ENCODE data around the gene COL4A3. TPM values are rescaled to one million over a fixed set of nuclear protein-coding genes. Genes with fewer than 3 reads are reported as not detected.

COL4A3 gene
- polyA plus RNA-seq, result under 1 TPM; 0.24 to 0.78 (median 0.56) TPM

GRCh38 chr2:227163998-227164762, at the start of gene COL4A3, which contains the start of gene COL4A4:
Gene COL4A3, plus strand, starts transcription at chr2:227164624. Its CDS starts 103 bp downstream, at chr2:227164727.
Gene COL4A4, minus strand, starts transcription at chr2:227164205. Its CDS starts 16,722 bp downstream, at chr2:227147483.
- no peak within 1 kb of the TSS for H3K27ac ChIP-seq (ENCODE audit: low read depth, low read length)
- WGBS, 3 donors, result 0 to 1% (median 1%) methylated on average over 57 to 77 of the region's 77 CpGs

GRCh38 chr2:227115761-227116160, 48.7 kb upstream of the COL4A3 start:
- 75 to 78% (median 78%) methylated on average over 5 of the region's 5 CpGs for WGBS, 3 donors

GRCh38 chr2:227117027-227117426, 47.4 kb upstream of the COL4A3 start:
- 80 to 91% (median 86%) methylated on average over 1 of the region's 1 CpG for WGBS, 3 donors
- H3K27ac ChIP-seq (ENCODE audit: low read depth, low read length), result no peak overlapping the region

More at GRCh38 chr2:227115761-227116160, 48.7 kb upstream of the COL4A3 start:
- no peak overlapping the region for H3K27ac ChIP-seq (ENCODE audit: low read depth, low read length)

GRCh38 chr2:227117852-227118251, 46.6 kb upstream of the COL4A3 start:
- 13 to 52% (median 14%) methylated on average over 3 of the region's 3 CpGs for WGBS, 3 donors
- H3K27ac ChIP-seq (ENCODE audit: low read depth, low read length), result no peak overlapping the region

- H3K27ac ChIP-seq (ENCODE audit: low read depth, low read length), result no peak overlapping the region
Measured at GRCh38 chr2:227118353-227118752, 46.1 kb upstream of the COL4A3 start.

- 79 to 83% (median 82%) methylated on average over 4 of the region's 4 CpGs for WGBS, 3 donors
- H3K27ac ChIP-seq (ENCODE audit: low read depth, low read length), result no peak overlapping the region
Measured at GRCh38 chr2:227123697-227124096, 40.7 kb upstream of the COL4A3 start.

- H3K27ac ChIP-seq (ENCODE audit: low read depth, low read length), result no peak overlapping the region
- 52 to 66% (median 62%) methylated on average over 2 of the region's 2 CpGs for WGBS, 3 donors
Measured at GRCh38 chr2:227124811-227125210, 39.6 kb upstream of the COL4A3 start.

GRCh38 chr2:227125506-227125905, 38.9 kb upstream of the COL4A3 start:
- 66 to 83% (median 70%) methylated on average over 5 of the region's 5 CpGs for WGBS, 3 donors
- H3K27ac ChIP-seq (ENCODE audit: low read depth, low read length), result no peak overlapping the region

GRCh38 chr2:227127201-227127600, 37.2 kb upstream of the COL4A3 start:
- no peak overlapping the region for H3K27ac ChIP-seq (ENCODE audit: low read depth, low read length)
- 47 to 53% (median 50%) methylated on average over 8 of the region's 8 CpGs for WGBS, 3 donors

GRCh38 chr2:227130636-227131035, 33.8 kb upstream of the COL4A3 start:
- no peak overlapping the region for H3K27ac ChIP-seq (ENCODE audit: low read depth, low read length)
- 82 to 88% (median 84%) methylated on average over 8 of the region's 8 CpGs for WGBS, 3 donors

GRCh38 chr2:227132986-227133385, 31.4 kb upstream of the COL4A3 start:
- 68 to 82% (median 69%) methylated on average over 4 of the region's 4 CpGs for WGBS, 3 donors
- no peak overlapping the region for H3K27ac ChIP-seq (ENCODE audit: low read depth, low read length)

- H3K27ac ChIP-seq (ENCODE audit: low read depth, low read length), result no peak overlapping the region
- WGBS, 3 donors, result 76 to 88% (median 80%) methylated on average over 5 of the region's 5 CpGs
Measured at GRCh38 chr2:227134591-227134990, 29.8 kb upstream of the COL4A3 start.

- H3K27ac ChIP-seq (ENCODE audit: low read depth, low read length), result no peak overlapping the region
- WGBS, 3 donors, result 89 to 92% (median 91%) methylated on average over 4 of the region's 4 CpGs
Measured at GRCh38 chr2:227141301-227141700, 23.1 kb upstream of the COL4A3 start.

- 33 to 76% (median 47%) methylated on average over 1 of the region's 1 CpG for WGBS, 3 donors
- no peak overlapping the region for H3K27ac ChIP-seq (ENCODE audit: low read depth, low read length)
Measured at GRCh38 chr2:227143895-227144294, 20.5 kb upstream of the COL4A3 start.

- no peak overlapping the region for H3K27ac ChIP-seq (ENCODE audit: low read depth, low read length)
- 70 to 92% (median 75%) methylated on average over 6 of the region's 6 CpGs for WGBS, 3 donors
Measured at GRCh38 chr2:227146456-227146855, 18.0 kb upstream of the COL4A3 start.

GRCh38 chr2:227147023-227147422, 17.4 kb upstream of the COL4A3 start:
- WGBS, 3 donors, result 81 to 88% (median 84%) methylated on average over 3 of the region's 3 CpGs

GRCh38 chr2:227148106-227148505, 16.3 kb upstream of the COL4A3 start:
- 73 to 87% (median 84%) methylated on average over 2 of the region's 2 CpGs for WGBS, 3 donors
- no peak overlapping the region for H3K27ac ChIP-seq (ENCODE audit: low read depth, low read length)

More at GRCh38 chr2:227147023-227147422, 17.4 kb upstream of the COL4A3 start:
- H3K27ac ChIP-seq (ENCODE audit: low read depth, low read length), result no peak overlapping the region

GRCh38 chr2:227150222-227150936, 14.0 kb upstream of the COL4A3 start:
- H3K27ac ChIP-seq (ENCODE audit: low read depth, low read length), result no peak overlapping the region
- 69 to 86% (median 85%) methylated on average over 2 of the region's 2 CpGs for WGBS, 3 donors

GRCh38 chr2:227152093-227152766, 12.2 kb upstream of the COL4A3 start:
- 95 to 97% (median 96%) methylated on average over 2 of the region's 2 CpGs for WGBS, 3 donors
- no peak overlapping the region for H3K27ac ChIP-seq (ENCODE audit: low read depth, low read length)

All from adipose tissue (tissue), 3 donors.